ENCODE data around the gene USP2.

Gene USP2

DNA sequence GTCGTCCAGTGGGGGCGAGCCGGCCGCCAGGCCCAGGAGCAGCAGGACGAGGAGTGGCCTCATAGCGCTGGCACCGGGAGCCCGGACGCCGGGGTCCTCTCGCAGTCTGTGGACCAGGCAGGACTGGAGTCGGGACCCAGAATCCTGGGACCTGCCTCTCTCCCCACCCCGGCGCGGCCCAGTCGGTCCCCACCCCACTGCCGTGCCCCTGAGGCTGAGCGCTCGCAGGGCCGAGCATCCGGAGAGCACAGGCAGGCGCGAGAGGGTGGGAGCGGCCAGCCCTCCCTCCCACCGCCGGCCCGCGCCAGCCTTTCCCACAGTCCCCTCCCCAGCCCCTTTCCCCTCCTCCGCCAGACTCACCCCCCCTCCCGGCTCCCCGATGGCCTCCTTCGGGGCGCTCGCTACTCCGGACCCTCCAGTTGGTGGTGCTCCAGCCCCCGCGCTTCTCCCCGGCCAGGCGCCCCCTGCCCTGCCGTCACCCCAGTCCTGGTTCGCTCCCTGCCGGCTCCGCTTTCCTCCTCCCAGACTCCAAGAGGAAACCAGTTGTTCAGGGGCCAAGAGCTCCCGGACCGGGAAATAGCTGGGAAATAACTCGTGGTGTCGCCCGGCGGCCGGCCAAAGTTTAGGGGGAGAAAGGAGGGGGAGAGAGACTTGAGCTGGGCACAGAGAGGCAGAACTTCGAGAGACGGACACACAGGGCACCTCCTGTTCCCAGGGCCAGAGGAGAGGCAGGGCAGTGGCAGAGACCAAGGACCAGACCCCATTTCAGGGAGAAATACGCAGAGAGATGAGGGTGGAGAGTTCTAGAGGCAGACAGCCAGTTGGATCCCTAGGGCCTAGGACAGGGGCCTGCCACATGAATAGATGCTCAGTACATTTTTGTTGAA, 40.9 kb downstream of the USP2 start, which contains the start of gene C1QTNF5:
Gene C1QTNF5 (minus strand): TSS at position 549 of the 887 bp plus-strand sequence. CDS start 486 bp downstream, at position 63.
- DNase-seq, result no peak

DNA sequence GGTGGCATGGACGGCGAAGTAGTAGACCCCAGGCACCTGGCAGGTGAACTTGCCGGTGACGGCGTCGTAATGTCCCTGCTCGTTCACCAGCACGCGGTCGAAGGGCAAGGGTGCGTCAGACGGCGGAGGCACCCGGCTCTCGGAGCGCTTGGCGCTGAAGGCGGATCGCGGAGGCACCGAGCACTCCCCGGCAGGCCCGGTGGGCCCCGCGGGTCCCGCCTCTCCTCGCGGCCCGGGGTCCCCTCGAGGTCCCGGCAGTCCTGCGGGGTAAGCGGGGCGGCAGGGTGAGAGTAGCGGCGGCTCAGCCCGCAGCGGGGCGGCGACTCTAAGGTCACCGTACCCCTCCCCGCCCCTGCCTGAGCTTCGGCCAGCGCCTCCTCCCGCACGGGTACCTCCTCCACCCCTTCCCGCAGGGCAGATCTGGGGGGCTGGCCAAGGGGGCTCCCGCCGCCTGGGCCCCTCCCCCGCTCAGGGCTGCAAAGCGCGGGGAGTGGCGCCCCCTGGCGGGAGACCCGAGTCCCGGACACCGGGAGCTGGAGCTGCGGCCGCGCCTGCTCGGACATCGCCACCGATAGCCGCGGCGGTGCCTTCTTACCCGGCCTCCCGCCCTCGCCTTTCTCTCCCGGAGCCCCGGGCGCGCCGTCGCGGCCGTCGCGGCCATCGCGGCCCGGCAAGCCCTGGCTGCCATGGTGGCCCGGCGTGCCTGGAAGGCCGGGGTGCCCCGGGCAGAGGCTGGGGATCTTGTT, 41.7 kb downstream of the USP2 start:
- no peak for DNase-seq

DNA sequence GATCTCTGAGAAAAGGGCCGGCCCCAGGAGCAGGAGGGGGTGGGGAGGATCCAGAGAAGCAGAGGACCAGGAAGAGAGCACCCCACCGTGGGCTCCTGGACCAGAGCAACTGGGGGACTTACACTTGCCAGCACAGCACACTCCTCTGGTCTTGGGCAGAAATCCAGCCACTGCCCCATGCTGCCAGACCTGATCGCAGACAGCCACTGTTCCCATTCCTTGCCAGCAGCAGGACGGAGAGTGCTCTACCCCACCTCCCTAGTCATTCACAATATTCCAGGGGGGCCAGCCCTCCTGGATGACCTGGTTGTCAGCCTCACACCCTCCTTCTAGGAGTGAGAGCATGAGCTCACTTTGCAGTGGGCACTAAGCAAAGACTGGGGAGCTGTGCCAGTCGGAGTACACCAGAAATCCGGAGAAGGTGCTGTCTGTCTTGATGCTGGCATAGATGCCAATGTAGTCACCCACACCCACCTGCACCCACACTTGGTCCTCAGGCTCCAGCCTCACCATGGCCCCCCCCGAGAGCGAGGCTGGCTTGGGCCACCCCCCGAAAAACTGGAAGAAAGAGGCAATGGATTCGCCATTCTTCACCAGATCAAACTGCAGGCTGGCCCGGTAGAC, 42.4 kb downstream of the USP2 start:
- DNase-seq, result no peak

DNA sequence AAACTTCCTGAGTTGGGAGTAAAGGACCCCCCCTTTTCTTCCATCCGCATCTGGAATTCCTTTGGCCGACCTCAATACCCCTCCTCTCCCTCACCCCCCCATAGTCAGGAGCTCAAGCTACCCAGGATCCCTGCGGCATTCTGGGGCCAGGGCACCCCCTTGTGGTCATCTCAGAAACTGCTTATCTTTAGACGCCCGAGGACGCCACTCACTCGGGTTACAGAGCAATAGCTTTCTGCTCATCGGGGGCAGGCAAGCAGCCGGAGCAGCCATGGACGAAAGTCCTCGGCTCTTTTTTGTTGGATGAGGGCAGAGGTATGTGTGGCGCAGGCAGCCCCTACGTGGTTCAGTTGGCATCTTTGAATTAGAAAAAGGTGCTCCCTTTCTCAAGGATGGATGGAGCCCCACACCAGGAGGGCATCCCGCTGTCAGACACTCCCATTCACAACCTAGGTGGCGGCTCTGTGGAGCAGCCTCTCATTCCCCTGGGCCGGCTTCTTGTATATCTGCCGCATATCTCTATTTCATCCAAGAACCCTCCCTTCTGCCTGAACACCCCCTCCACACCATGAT, 43.1 kb downstream of the USP2 start:
- peak; percentile 61 for DNase-seq

DNA sequence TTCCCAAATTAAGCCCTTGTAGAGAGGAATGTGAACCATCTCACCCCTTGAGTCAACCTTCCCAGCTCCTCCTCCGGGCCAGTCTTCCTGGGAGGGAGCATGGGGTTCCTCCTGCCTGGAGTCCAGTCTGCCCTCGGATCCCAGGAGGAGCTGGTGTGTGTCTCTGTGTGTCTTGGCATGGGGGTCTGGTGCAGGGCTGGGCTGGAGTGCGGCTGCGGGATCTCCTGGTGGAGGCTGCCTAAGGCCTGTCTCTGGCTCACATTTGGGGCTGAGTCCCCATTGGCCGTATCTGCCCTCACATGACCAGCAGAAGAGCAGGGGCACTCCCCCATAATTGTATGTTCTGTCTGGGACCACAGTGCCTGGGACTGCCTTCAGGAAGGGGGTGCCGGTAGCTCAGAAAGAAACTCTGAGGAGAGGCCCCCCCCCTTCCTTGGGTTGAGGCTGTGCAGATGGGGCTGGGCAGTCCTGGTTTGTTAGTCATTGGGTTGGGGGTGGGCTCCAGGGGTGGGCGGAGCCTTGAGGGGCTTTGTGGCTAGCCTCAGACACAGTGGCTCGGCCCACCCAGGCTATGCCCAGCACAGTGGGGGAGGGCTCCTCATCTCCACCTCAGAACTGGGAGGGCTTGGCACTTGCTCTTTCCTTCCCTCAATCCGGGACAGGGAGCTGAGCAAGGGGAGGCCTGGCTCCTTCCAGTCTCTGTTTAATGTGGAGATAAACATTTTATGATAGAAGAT, 43.7 kb downstream of the USP2 start:
- no peak for DNase-seq

DNA sequence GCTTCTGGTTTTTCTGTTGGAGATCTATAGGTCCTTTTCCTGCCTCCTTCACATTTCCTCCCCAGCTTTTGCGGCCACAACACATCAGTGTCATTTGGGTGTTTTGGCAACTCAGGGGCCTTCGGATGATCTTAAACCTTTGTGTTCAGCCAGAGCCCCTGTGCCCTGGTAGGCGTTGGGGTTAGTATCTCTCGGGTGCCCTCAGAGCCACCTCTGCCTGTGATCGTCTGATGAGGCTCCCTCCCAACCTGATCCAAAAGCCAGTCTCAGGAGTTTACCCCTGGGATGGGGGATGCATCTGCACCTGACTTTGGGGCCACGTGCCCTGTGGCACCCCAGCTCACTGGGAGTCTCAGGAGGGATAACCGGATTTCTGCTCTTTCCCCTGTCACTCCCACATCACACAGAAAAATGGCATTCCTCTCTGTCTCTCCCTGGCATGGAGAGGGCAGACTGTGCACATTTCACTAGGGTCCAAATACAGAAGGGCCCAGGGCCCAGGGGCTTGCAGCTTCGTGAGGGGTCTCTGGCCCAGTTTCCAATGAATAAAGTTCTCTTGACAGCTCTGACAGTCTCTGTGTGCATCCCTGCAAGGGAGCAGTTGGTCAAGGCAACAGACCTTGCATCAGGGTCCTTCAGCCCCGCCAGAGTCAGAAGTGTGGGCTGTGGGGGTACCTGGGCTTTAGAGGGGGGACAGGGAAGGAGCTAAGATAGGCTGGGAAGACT, 44.6 kb downstream of the USP2 start:
- DNase-seq, result no peak

DNA sequence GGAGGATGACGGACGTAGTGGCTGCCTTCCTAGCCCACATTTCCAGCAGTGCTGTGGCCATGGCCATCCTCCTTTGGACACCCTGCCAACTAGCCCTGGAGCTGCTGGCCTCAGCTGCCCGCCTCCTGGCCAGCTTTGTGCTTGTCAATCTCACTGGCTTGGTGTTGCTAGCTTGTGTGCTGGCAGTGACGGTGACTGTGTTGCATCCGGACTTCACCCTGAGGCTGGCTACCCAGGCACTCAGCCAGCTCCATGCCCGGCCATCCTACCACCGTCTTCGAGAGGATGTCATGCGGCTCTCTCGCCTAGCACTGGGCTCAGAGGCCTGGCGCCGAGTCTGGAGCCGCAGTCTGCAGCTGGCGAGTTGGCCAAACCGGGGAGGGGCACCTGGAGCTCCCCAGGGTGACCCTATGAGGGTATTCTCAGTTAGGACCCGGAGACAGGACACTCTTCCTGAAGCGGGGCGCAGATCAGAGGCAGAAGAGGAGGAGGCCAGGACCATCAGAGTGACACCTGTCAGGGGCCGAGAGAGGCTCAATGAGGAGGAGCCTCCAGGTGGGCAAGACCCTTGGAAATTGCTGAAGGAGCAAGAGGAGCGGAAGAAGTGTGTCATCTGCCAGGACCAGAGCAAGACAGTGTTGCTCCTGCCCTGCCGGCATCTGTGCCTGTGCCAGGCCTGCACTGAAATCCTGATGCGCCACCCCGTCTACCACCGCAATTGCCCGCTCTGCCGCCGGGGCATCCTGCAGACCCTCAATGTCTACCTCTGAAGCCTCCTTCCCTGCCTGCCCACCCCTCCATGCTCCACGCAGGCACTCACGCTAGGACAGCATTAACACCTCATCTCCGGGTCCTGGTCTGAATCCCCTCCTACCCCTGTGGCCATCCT, 45.6 kb downstream of the USP2 start:
- no peak for DNase-seq

DNA sequence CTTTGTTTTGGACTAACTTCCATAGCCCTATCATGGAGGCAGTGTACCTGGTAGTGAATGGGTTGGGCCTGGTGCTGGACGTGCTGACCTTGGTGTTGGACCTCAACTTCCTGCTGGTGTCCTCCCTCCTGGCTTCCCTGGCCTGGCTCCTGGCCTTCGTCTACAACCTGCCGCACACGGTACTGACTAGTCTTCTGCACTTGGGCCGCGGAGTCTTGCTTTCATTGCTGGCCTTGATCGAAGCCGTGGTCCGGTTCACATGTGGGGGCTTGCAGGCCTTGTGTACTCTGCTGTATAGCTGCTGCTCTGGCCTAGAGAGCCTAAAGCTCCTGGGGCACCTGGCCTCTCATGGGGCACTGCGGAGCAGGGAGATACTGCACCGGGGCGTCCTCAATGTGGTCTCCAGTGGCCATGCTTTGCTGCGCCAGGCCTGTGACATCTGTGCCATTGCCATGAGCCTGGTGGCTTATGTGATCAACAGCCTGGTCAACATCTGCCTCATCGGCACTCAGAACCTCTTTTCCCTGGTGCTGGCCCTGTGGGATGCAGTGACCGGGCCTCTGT, 46.3 kb downstream of the USP2 start:
- DNase-seq, result no peak

DNA sequence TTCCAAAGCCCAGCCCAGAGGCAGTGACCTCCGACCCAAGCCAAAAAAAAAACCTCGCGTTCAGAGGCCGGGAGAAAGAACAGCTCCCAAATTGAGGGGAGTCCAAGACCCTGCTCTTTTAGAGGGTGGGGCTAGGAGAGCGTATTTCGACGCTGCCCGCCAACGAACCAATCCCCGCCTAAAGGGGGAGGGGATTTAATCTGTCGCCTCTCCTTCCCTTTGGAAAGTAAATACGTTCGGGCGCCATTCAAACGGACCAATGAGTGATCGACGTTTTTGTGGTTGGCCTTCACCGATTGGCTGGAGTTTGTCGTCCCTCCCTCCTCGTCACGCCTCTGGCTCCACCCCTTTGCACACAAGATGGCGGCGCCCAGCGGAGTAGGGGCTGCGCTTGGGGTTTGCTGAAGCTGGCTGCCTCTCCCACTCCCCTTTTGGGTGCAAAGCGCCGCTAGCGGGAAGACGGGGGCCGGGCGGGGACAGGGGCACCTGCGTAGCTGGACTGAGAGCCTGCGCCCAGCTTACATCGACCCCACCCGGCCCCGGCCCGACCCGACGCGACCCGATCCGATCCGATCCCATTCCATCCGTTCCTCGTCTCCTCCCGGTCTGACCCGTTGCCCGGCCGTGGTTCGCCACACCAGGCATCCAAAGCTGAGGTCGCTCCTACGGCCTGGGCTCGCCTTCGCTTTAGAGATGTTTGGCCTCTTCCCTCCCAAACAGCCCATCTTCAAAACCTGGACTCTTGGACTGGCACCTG, 47.1 kb downstream of the USP2 start, which contains the start of gene RNF26:
Gene RNF26 (plus strand): TSS at position 354 of the 757 bp plus-strand sequence. CDS start 596 bp downstream, outside the sequence.
- DNase-seq, result peak; percentile 100

DNA sequence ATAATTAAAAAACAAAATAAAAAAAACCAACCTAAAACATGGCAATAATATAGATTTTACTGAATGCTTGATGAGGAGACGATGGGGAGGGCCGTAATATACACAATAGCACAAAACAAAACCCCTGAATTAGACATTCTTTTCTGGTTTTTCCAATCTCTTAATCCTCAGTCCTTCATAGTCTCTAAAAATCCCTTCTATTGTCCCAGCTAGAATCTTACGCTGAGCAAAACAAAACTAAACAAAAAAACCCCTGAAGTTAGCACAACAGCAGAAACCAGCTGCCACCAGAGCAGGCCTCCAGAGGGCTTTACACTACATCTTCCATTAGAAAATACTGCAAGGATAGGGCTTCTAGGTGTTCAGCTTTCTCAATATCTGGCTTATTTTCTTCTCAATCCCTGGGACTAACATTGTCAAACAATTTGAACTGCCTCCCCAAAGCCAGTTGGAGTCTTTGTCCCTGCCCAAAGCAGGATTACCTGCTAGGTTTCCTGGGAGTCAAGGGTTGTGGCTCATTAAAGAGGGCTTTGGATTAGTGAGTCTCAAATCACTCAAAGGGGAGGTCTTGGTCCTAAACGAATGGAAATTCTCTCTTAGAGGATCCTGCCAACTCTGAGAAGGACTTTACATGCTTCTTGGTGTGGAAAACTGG, 49.3 kb downstream of the USP2 start:
- DNase-seq, result no peak

DNA sequence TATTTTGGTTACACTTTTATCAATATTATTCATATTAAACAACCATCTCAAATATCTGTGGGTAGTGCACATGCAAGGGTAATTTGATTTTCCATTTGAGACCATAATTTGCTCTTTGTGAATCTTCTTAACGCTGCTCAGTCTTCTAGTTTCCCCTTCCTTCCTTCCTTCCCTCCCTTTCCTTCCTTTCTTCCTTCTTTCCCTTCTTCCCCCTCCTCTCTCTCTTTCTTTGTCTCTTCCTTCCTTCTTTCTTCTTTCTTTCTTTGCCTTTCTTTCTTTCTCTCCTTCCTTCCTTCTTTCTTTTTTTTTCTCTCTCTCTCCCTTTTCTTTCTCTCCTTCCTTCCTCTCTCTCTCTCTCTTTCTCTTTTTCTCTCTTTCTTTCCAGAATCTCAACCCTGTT, 51.3 kb downstream of the USP2 start:
- DNase-seq, result no peak

DNA sequence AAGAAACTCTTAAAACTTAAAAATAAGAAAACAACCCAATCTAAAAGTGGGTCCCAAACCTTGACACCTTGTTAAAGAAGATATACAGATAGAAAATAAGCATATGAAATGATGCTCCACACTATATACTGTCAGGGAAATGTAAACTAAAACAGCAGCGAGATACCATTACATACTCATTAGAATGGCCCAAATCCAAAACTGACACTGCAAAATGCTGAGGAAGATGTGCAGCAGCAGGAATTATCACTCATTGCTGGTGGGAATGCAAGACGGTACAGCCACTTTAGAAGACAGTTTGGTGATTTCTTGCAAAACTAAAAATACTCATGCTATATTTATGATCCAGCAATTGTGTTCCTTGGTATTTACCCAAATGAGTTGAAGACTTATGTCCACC, 52.2 kb downstream of the USP2 start:
- no peak for DNase-seq

DNA sequence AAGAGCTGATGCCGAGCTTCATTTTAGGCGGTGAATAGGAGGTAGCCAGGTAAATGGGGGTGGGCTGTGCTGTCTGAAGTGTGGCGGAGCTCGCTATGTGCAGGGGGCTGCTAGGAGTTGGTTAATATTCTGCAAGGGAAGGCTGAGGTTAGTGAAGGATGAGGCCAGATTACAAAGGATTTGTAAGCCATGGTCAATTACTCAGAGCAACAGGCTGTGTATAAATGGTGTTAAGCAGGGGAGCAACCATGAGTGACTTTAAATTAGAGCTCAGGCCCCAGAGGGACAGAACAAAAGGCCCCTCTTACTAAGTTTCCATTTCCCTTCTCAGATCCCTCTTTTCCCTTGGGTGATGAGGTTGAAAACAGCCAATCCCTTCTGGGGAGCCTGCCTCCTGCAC, 57.3 kb downstream of the USP2 start:
- DNase-seq, result no peak

DNA sequence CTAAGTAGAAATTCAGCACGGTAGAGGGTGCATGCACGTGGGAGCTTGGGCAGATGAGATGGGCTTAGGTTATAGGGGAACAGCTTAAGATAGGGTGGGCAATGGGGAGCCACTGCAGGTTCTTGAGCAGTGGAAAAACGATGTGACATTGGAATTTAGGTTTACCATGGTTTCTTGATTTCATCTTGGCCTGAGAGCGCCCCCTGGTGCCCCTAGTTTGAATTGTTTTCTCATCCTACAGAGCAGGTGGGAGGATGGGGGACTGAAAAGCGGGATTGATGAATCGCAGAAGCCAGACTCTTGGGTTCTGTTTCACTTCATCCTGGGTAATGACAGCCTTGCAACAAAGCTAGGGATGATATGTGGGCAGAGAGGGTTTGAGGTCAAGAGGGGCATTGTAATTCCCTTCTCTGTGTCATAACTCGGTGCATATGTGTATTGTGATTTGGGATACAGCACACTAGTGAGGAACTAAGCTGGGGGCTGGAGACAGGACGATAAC, 57.9 kb downstream of the USP2 start:
- peak; percentile 67 for DNase-seq

DNA sequence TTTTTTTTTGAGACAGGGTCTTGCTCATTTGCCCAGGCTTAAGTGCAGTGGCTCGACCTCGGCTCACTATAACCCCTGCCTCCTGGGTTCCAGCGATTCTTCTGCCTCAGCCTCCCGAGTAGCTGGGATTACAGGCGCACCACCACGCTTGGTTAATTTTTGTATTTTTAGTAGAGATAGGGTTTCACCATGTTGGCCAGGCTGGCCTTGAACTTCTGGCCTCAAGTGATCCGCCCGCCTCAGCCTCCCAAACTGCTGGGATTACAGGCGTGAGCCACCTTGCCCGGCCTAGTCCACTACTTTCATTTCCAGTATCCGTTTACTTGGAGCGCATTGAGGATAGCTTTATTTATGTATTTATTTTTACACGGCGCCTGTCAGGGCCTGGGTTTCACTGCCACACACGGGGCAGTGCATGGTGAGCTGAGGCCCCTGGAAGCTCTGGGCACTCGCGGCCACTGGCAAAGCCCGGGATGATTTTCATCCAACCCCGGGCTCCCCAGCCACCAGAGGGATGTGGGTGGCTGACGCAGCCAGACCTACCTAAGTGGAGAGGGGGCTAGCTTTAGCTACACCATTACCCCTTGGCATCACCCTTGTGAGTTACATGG, 58.5 kb downstream of the USP2 start:
- no peak for DNase-seq

DNA sequence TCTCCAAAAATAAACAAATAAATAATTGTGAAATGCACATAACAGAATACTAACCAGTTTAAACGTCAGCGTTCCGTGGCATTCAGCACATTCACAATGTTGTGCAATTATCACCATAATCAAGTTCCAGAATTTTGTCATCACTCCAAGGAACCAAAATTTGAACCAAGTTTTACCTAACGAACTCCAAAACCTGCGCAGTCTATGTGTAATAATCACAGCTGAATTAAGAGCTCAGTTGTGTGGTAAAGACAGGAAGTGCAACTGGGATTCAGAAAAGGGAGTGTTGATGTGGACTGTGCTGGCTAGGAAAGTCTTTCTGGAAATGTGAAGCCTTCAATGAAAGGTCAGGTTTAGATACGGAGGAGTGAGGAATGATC, 59.1 kb downstream of the USP2 start:
- no peak for DNase-seq

DNA sequence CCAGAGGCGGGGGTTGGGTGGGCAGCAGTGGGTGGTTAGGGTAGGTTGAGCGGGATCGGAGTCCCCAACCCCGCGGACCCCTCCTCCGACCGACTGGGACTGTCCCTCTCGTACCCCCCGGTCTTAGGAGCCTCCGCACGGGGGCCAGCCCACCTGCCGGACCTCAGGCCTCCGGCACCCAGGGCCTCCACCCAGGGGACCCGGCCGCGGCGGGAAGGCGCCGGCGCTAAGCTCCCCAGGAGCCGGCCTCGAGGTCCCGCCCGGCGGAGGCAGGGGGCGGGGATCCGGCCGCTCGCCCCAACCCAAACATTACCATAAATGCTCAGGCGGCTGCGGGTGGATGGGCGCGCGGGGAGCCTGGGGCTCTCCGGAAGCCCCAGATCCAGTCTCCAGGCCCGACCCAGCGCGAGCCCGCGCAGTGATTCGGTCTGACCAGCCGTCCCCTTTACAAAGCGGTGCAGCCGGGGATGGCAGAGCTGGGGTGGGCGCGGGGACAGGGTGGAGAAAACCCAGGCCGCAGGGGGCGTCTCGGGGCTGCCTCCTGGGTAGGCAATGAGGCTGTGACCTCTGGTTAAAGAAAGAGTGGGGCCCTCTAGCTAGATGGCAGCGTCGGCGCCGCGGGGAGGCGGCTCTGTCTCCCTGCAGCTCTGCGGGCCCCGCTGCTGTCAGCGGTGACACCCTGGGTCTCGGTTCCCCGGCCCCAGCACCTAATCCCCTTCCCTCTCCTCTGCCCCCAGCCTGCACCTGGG, 60.5 kb downstream of the USP2 start:
- DNase-seq, result no peak
